ENCODE measurements around the gene HEXD.

HEXD gene

GRCh38 chr17:82442643-82443464, 24.7 kb downstream of the HEXD start:
- in situ Hi-C loops (cut with HindIII; ENCODE audit: low sequenced_read_pairs): no loop called here
- no peak overlapping the region for H3K4me3 ChIP-seq (ENCODE audit: low read depth, low read length)
- TF ChIP-seq CTCF (IDR thresholded peaks at IDR 0.05; ENCODE audit: low read depth, low read length): no peak
- DNase-seq (ENCODE audit: low read depth, low spot score): no peak

- in situ Hi-C loops (cut with HindIII; ENCODE audit: low sequenced_read_pairs): no loop called here
- TF ChIP-seq CTCF (IDR thresholded peaks at IDR 0.05; ENCODE audit: low read depth, low read length): no peak
- H3K4me3 ChIP-seq (ENCODE audit: low read depth, low read length): no peak overlapping the region
- DNase-seq (ENCODE audit: low read depth, low spot score): no peak
These were observed 25.5 kb downstream of the HEXD start for GRCh38 chr17:82443465-82444283.

GRCh38 chr17:82444284-82444893, 26.2 kb downstream of the HEXD start:
- H3K4me3 ChIP-seq (ENCODE audit: low read depth, low read length): no peak overlapping the region
- DNase-seq (ENCODE audit: low read depth, low spot score): no peak
- no peak for TF ChIP-seq CTCF (IDR thresholded peaks at IDR 0.05; ENCODE audit: low read depth, low read length)
- in situ Hi-C loops (cut with HindIII; ENCODE audit: low sequenced_read_pairs): no loop called here

DNA sequence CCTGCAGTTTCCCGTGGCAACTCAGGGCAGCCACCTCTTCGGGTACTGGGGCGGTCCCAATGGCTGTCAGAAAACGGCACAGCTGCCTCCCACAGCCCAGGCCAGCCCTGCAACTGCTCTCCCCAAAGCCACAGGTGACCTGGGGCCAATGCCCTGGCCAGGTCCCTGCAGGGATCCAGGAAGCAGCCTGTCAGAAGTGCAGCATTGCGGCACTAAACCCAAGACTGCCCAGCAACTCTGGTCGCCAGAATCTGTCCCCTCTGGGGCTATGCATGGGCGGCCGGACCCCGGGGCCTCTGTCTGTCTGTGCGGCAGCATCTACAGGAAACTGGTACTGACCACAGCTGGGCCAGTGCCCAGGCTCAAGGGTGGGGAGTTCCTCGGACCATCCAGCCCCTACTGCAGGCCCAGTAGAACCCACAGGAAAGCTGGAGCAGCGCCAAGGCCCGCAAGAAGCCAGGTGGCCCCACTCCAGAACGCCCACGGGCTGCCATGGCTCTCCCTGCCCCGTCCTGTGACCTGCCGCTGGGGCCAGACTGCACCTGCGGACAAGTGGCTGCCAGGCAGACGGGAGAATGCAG, 26.9 kb downstream of the HEXD start:
- DNase-seq (ENCODE audit: low read depth, low spot score): no peak
- no peak for TF ChIP-seq CTCF (IDR thresholded peaks at IDR 0.05; ENCODE audit: low read depth, low read length)
- in situ Hi-C loops (cut with HindIII; ENCODE audit: low sequenced_read_pairs): no loop called here
- no peak overlapping the region for H3K4me3 ChIP-seq (ENCODE audit: low read depth, low read length)

GRCh38 chr17:82445542-82445941, 27.4 kb downstream of the HEXD start:
- no peak for DNase-seq (ENCODE audit: low read depth, low spot score)

More at GRCh38 chr17:82445542-82445941, 27.4 kb downstream of the HEXD start:
- no peak for TF ChIP-seq CTCF (IDR thresholded peaks at IDR 0.05; ENCODE audit: low read depth, low read length)
- H3K4me3 ChIP-seq (ENCODE audit: low read depth, low read length): no peak overlapping the region
- in situ Hi-C loops (cut with HindIII; ENCODE audit: low sequenced_read_pairs): no loop called here
